Panc1 (cell line): Measurements from ENCODE around the gene RAPGEF3. TPM values are rescaled to one million over a fixed set of nuclear protein-coding genes. Genes with fewer than 3 reads are reported as not detected.

ENCODE experiments used
- ATAC-seq: fragments of 200-7000 bp; cut with Tn5 transposase; 2 replicates; pipeline ENCODE4 v1.9.1; 2020; ENCODE audit warnings: mild to moderate bottlenecking, moderate library complexity
- BruUV-seq: library from RNA; stranded (reverse); fragments of 400-500 nt; replicated peaks from 2 replicates; lab custom pipeline; 2021; lab: Mats Ljungman, UMichigan
- CTCF ChIA-PET: fragments of 300-600 bp; sonication (Branson Sonifier 250); formaldehyde crosslinking; loops from one replicate; lab custom pipeline; 2022; ENCODE audit warnings: antibody characterized with exemption; lab: Charles Lee
- POLR2A ChIA-PET: fragments of 300-600 bp; sonication (Branson Sonifier 250); formaldehyde crosslinking; loops from one replicate; lab custom pipeline; 2022; ENCODE audit warnings: antibody characterized with exemption; lab: Charles Lee
- DNase-seq: peaks from one replicate; pipeline ENCODE4 v3.0.0-alpha.2; 2010; ENCODE audit warnings: low read depth, low spot score
- H3K27ac ChIP-seq: 2 replicates; pipeline ENCODE4 v1.5.1; 2011; ENCODE audit warnings: mild to moderate bottlenecking, low read length, inconsistent platforms
- H3K27me3 ChIP-seq: fragments of 200-500 bp; sonication (Bioruptor generic); 2 replicates; pipeline ENCODE4 v1.6.0; 2014; ENCODE audit warnings: low read length, inconsistent platforms; ENCODE audit not compliant: control insufficient read depth, insufficient read depth
- H3K36me3 ChIP-seq: fragments of 200-500 bp; sonication (Bioruptor generic); 2 replicates; pipeline ENCODE4 v1.5.1; 2014; ENCODE audit warnings: inconsistent platforms, mild to moderate bottlenecking, low read length, moderate library complexity; ENCODE audit not compliant: control insufficient read depth, insufficient read depth
- H3K4me1 ChIP-seq: 2 replicates; pipeline ENCODE4 v1.5.1; 2011; ENCODE audit warnings: inconsistent platforms, mild to moderate bottlenecking, low read length, moderate library complexity; ENCODE audit not compliant: control insufficient read depth, insufficient read depth
- H3K4me3 ChIP-seq, 2 experiments: 2 replicates each; pipeline ENCODE4 v1.5.1; 2011 to 2012; ENCODE audit warnings: low read depth in 2 of 2, low read length in 2 of 2, mild to moderate bottlenecking in 2 of 2, inconsistent platforms in 1 of 2, moderate library complexity in 1 of 2
- H3K9me3 ChIP-seq: fragments of 200-500 bp; sonication (Bioruptor generic); 2 replicates; pipeline ENCODE4 v1.5.1; 2014; ENCODE audit warnings: low read depth, mild to moderate bottlenecking, inconsistent platforms, low read length, moderate library complexity; ENCODE audit not compliant: control insufficient read depth, insufficient read depth
- CTCF ChIP-seq: fragments of 450-650 bp; IDR thresholded peaks from 2 replicates; pipeline ENCODE4 v1.5.1; 2017; ENCODE audit warnings: mild to moderate bottlenecking
- POLR2AphosphoS5 ChIP-seq: IDR thresholded peaks from 2 replicates; pipeline ENCODE4 v1.6.1; 2012; ENCODE audit warnings: mild to moderate bottlenecking, low read depth, low read length, moderate library complexity
- REST ChIP-seq, 2 experiments: IDR thresholded peaks; 2 replicates each; pipeline ENCODE4 v1.6.1; 2011 to 2012; ENCODE audit warnings: low read depth in 2 of 2, control low read depth in 1 of 2, low read length in 1 of 2, mild to moderate bottlenecking in 1 of 2, moderate library complexity in 1 of 2; ENCODE audit not compliant: insufficient read depth in 1 of 2
- SIN3A ChIP-seq: IDR thresholded peaks from 2 replicates; pipeline ENCODE4 v1.6.1; 2012; ENCODE audit warnings: low read depth, mild to moderate bottlenecking, low read length, moderate library complexity, borderline replicate concordance; ENCODE audit not compliant: insufficient read depth
- TCF7L2 ChIP-seq: IDR thresholded peaks from 2 replicates; pipeline ENCODE4 v1.6.1; 2011; ENCODE audit warnings: mild to moderate bottlenecking, low read depth, low read length, inconsistent platforms
- in situ Hi-C: cut with HindIII; loops from 2 replicates; pipeline ENCODE4 v1.10.0; 2016; ENCODE audit warnings: low sequenced_read_pairs, low pct_unique_long_range_greater_than_20kb
- intact Hi-C: fragments of 100-400 bp; cut with micrococcal nuclease; formaldehyde crosslinking; loops from one replicate; pipeline ENCODE4 v1.10.0; 2022; ENCODE audit not compliant: unreplicated experiment
- total RNA-seq: library from RNA; stranded (reverse); gene quantifications from one replicate; pipeline ENCODE4 v1.2.1, GENCODE V29; 2021; ENCODE audit not compliant: unreplicated experiment

The RAPGEF3 gene
- total RNA-seq, 1 experiment from 2014 or later = 5.8 TPM

- BruUV-seq = no TSS peak
- TF ChIP-seq REST (IDR thresholded peaks at IDR 0.05; ENCODE audit: insufficient read depth in 1 of 2, low read depth in 2 of 2, low read length in 1 of 2) (no peak), TCF7L2 (no peak), CTCF (no peak), POLR2AphosphoS5 (no peak), SIN3A (no peak)
- Histone ChIP-seq H3K4me3 (no peak overlapping the region), H3K36me3 (peaks cover 4% of the 10 kb centered on the region; the same call in 1 of the 2 replicates), H3K27ac (no peak overlapping the region), H3K27me3 (no peaks in the 10 kb centered on the region), H3K9me3 (no peaks in the 10 kb centered on the region), H3K4me1 (no peaks in the 10 kb centered on the region)
- ChIA-PET CTCF (interaction anchor here (0.6 kb wide), 1 partner anchor 53 kb away, joined by 9 read pairs; no protein-coding TSS in a partner anchor), POLR2A (no interaction called here)
- intact Hi-C loops (no loop called here), in situ Hi-C loops (no loop called here)
- DNase-seq (no peak), ATAC-seq (no peak)
Measured at GRCh38 chr12:47794679-47795078, 36.0 kb upstream of the RAPGEF3 start.

DNA sequence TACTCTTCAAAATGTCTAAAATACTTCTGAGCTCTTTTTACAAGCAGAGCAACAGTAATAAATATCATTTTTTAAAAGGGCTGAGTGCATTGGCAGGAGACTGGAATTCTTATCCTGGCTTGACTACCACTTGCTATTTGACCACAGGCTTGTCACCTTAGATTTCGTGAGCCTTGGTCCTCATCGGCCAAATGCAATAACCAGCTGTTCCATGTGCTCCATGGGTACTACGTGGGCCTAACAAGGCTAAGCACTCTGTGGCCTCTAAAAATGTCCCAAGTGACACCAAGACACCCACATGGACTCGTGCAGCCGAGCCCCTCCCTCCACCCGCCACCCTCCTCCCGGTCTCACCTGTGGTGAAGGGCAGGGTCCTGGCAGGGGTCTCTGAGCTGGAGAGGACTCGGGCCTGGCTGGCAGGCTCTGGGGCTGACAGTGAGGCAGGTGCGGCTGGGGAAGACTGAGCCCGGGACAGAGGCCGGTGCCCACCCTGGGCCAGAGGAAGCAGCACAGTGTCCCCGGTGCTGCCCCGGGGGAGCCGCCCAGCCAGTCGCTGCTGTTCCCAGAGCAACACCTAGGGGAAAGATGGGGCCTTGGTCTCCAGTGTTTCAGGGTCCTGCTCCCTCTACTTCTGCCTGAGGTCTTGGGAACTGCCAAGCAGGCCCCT is 34.5 kb upstream of the RAPGEF3 start:
- TF ChIP-seq POLR2AphosphoS5 (no peak), REST (IDR thresholded peaks at IDR 0.05; ENCODE audit: insufficient read depth in 1 of 2, low read depth in 2 of 2, low read length in 1 of 2) (no peak), CTCF (no peak), SIN3A (no peak), TCF7L2 (no peak)
- Histone ChIP-seq H3K27me3 (no peaks in the 10 kb centered on the region), H3K9me3 (no peaks in the 10 kb centered on the region), H3K27ac (no peak overlapping the region), H3K4me1 (no peaks in the 10 kb centered on the region), H3K36me3 (peaks cover 7% of the 10 kb centered on the region; the same call in 1 of the 2 replicates), H3K4me3 (no peak overlapping the region)
- intact Hi-C loops (no loop called here), in situ Hi-C loops (no loop called here)
- ATAC-seq (no peak), DNase-seq (no peak)
- ChIA-PET CTCF (interaction anchor here (0.6 to 0.7 kb wide), 2 partner anchors 14 to 40 kb away, joined by 3 read pairs; no protein-coding TSS in a partner anchor), POLR2A (no interaction called here)
- BruUV-seq = no TSS peak
